Heart right ventricle (tissue), 16 donors: ENCODE measurements around the gene KCNK10. TPM values are rescaled to one million over a fixed set of nuclear protein-coding genes. Genes with fewer than 3 reads are reported as not detected.

Source experiments
- ATAC-seq, 8 donors: fragments of 200-7000 bp; cut with Tn5 transposase; one replicate each; pipeline ENCODE4 v1.9.1; 2020; ENCODE audit warnings: mild to moderate bottlenecking in 8 of 8, moderate library complexity in 8 of 8, moderate number of reproducible peaks in 1 of 8
- DNase-seq, 2 donors: peaks; one replicate each; pipeline ENCODE4 v3.0.0-alpha.2; 2020
- H3K27ac ChIP-seq, 10 donors: fragments of 200-600 bp; sonication (generic) in 2 of 10; one replicate each; pipeline versions ENCODE4 v1.5.0 to v1.8.0; 2020 to 2022; ENCODE audit warnings: mild to moderate bottlenecking in 3 of 10
- H3K27me3 ChIP-seq, 7 donors: fragments of 200-600 bp; one replicate each; pipeline ENCODE4 v1.8.0; 2021 to 2022; ENCODE audit warnings: mild to moderate bottlenecking in 2 of 7
- H3K36me3 ChIP-seq, 9 donors: fragments of 200-600 bp; sonication (generic) in 1 of 9; one replicate each; pipeline versions ENCODE4 v1.5.0 to v1.8.0; 2020 to 2022; ENCODE audit warnings: mild to moderate bottlenecking in 2 of 9
- H3K4me1 ChIP-seq, 9 donors: fragments of 200-600 bp; sonication (generic) in 1 of 9; one replicate each; pipeline versions ENCODE4 v1.5.0 to v1.8.0; 2020 to 2022; ENCODE audit warnings: mild to moderate bottlenecking in 4 of 9
- H3K4me3 ChIP-seq, 10 donors: fragments of 200-600 bp; sonication (generic) in 2 of 10; one replicate each; pipeline versions ENCODE4 v1.5.0 to v1.8.0; 2020 to 2022; ENCODE audit warnings: mild to moderate bottlenecking in 7 of 10, moderate library complexity in 2 of 10
- H3K9me3 ChIP-seq, 11 donors: fragments of 200-600 bp in 10 of 11; sonication (generic) in 2 of 11; one replicate each; pipeline versions ENCODE4 v1.5.0 to v1.8.0; 2013 to 2022; ENCODE audit warnings: mild to moderate bottlenecking in 2 of 11, control low read depth in 1 of 11, moderate library complexity in 1 of 11
- CTCF ChIP-seq, 9 donors: fragments of 200-600 bp; sonication (generic) in 2 of 9; IDR thresholded peaks; one replicate each; pipeline versions ENCODE4 v1.5.0 to v1.8.0; 2021 to 2022; ENCODE audit warnings: antibody characterized with exemption in 9 of 9, mild to moderate bottlenecking in 5 of 9, moderate library complexity in 1 of 9
- WGBS, 2 donors: extraction: QIAGEN DNeasy Blood & Tissue Kit; methylation state at CpG; one replicate each; pipeline ENCODE4 v1.1.7; 2013; ENCODE audit warnings: inconsistent platforms in 1 of 2; 5-methylcytosine and 5-hydroxymethylcytosine counted together
- intact Hi-C, 10 donors: fragments of 100-400 bp; cut with DNase I; formaldehyde crosslinking; loops; one replicate each; pipeline versions ENCODE4 v1.11.1 to v1.14.2; 2022
- polyA plus RNA-seq, 2 donors: library from polyadenylated mRNA; stranded (reverse); fragments of 200-250 nt; gene quantifications; one replicate each; pipeline ENCODE4 v1.2.3, GENCODE V29; 2013
- total RNA-seq, 10 donors: library from RNA; stranded (reverse); fragmentation: NEBNext Ultra II Directional in 3 of 10; extraction: Animal tissue kit (Norgen Biotek cat#: 25700) in 3 of 10; gene quantifications; one replicate each; pipeline versions ENCODE4 v1.2.1 to v1.2.4, GENCODE V29; 2021 to 2023
- donor health status: Arrhythmogenic right ventricular cardiomyopathy.
- donor health status: ischemic (EF 13 %, LVEDD 7.1; RV severe dilation, severe dysfunction).
- donor health status: healthy with polysubstance abuse.
- donor health status: DM: no; HTN: yes; CAD: no.
- donor health status: DM: no; HTN: no; CAD: no.
- donor health status: ischemic (EF 25% LVEDD 6.9; RV normal size, moderate dysfunction).
- donor health status: ischemic (EF 25% LVEDD 5.7; RV mildly dilated, moderate dysfunction).
- donor health status: healthy.
- donor health status: DM: yes; HTN: yes; CAD: no.
- donor health status: Ischemic cardiomyopathy.
- donor health status: ischemic (EF 35%, LVEDD 5.7; RV mildly dilated, moderate dysfunction).
- donor health status: nonischemic (EF 11% LVEDD 7.7; RV severe dilation, severe dysfunction).
- donor health status: DM: yes; HTN: yes; CAD: no.
- donor health status: PGD.
- donor health status: ischemic (EF 29% LVEDD 5.4; RV normal size, mild dysfunction).
- donor health status: nonischemic (EF 23%, LVEDD 6.1; RV moderate dilation, normal function).

The KCNK10 gene
- total and polyA plus RNA-seq, 12 donors: 0.01 to 0.21 (median 0.11) TPM; not detected in 9

GRCh38 chr14:88242446-88242845 is 80.6 kb downstream of the KCNK10 start:
- no peak for TF ChIP-seq CTCF (IDR thresholded peaks at IDR 0.05)
- H3K9me3 ChIP-seq: no peaks in the 10 kb centered on the region
- ATAC-seq (no peak), DNase-seq (no peak)
- no peaks in the 10 kb centered on the region for H3K4me1 ChIP-seq
- no peak overlapping the region for H3K4me3 ChIP-seq
- WGBS, 2 donors: 89 to 91% methylated on average over 5 of the region's 5 CpGs
- H3K27me3 ChIP-seq: peaks cover 0 to 14% (median 5%) of the 10 kb centered on the region in 7 donors
- intact Hi-C loops: no loop called here
- H3K27ac ChIP-seq: no peak overlapping the region
- H3K36me3 ChIP-seq: no peaks in the 10 kb centered on the region

- no peak overlapping the region for H3K27ac ChIP-seq
- no peak for TF ChIP-seq CTCF (IDR thresholded peaks at IDR 0.05)
- no peak overlapping the region for H3K4me3 ChIP-seq
- intact Hi-C loops: no loop called here
- H3K27me3 ChIP-seq: peaks cover 0 to 14% (median 5%) of the 10 kb centered on the region in 7 donors
- H3K36me3 ChIP-seq: no peaks in the 10 kb centered on the region
- 83% methylated on average over 9 of the region's 9 CpGs for WGBS, 2 donors
- ATAC-seq (no peak), DNase-seq (no peak)
- H3K9me3 ChIP-seq: no peaks in the 10 kb centered on the region
- H3K4me1 ChIP-seq: no peaks in the 10 kb centered on the region
These were observed 81.3 kb downstream of the KCNK10 start for GRCh38 chr14:88241810-88242209.

GRCh38 chr14:88234442-88234841 is 88.6 kb downstream of the KCNK10 start:
- intact Hi-C loops: no loop called here
- H3K9me3 ChIP-seq: peaks cover 0 to 13% (median 0%) of the 10 kb centered on the region in 11 donors
- H3K27me3 ChIP-seq: peaks cover 0 to 4% (median 0%) of the 10 kb centered on the region in 7 donors
- no peaks in the 10 kb centered on the region for H3K36me3 ChIP-seq
- no peak for ATAC-seq
- no peak overlapping the region for H3K4me3 ChIP-seq
- no peak overlapping the region for H3K27ac ChIP-seq
- peaks cover 0 to 4% (median 0%) of the 10 kb centered on the region in 9 donors for H3K4me1 ChIP-seq
- TF ChIP-seq CTCF (IDR thresholded peaks at IDR 0.05): no peak
- 77 to 82% methylated on average over 4 of the region's 4 CpGs for WGBS, 2 donors
- no peak for DNase-seq

GRCh38 chr14:88233915-88234314 is 89.2 kb downstream of the KCNK10 start:
- H3K4me3 ChIP-seq: no peak overlapping the region
- H3K9me3 ChIP-seq: peaks cover 0 to 13% (median 0%) of the 10 kb centered on the region in 11 donors
- intact Hi-C loops: no loop called here
- H3K4me1 ChIP-seq: peaks cover 0 to 4% (median 0%) of the 10 kb centered on the region in 9 donors
- peaks cover 0 to 4% (median 0%) of the 10 kb centered on the region in 7 donors for H3K27me3 ChIP-seq
- no peak overlapping the region for H3K27ac ChIP-seq
- peak in 2 of 9 donors; percentile 13 to 16 for TF ChIP-seq CTCF (IDR thresholded peaks at IDR 0.05)
- DNase-seq (no peak), ATAC-seq (no peak)
- no peaks in the 10 kb centered on the region for H3K36me3 ChIP-seq
- WGBS, 2 donors: 43 to 58% methylated on average over 5 of the region's 5 CpGs
